CD14-positive monocyte (primary cell): Measurements from ENCODE around the gene KHK. TPM values are rescaled to one million over a fixed set of nuclear protein-coding genes. Genes with fewer than 3 reads are reported as not detected.

Experiments used
- DNase-seq, 3 donors: peaks; one replicate each; pipeline ENCODE4 v3.0.0-alpha.2; 2011 to 2022
- H2AFZ ChIP-seq: 2 replicates; pipeline ENCODE4 v1.6.0; 2012; ENCODE audit warnings: mild to moderate bottlenecking, low read depth, low read length, inconsistent platforms; ENCODE audit not compliant: insufficient read depth, poor library complexity, severe bottlenecking
- H3K27ac ChIP-seq, 2 donors: 1 replicate in 1 of 2; 2 replicates in 1 of 2; pipeline ENCODE4 v1.5.1; 2012 to 2013; ENCODE audit warnings: low read length in 2 of 2, control low read depth in 1 of 2, inconsistent platforms in 1 of 2, low read depth in 1 of 2, mild to moderate bottlenecking in 1 of 2
- H3K27me3 ChIP-seq, 2 donors: one replicate each; pipeline versions ENCODE4 v1.6.0 to v1.6.1; 2011 to 2013; ENCODE audit warnings: low read length in 2 of 2; ENCODE audit not compliant: control insufficient read depth in 2 of 2, insufficient read depth in 2 of 2
- H3K36me3 ChIP-seq, 2 donors: replicated peaks in 1 of 2; 1 replicate in 1 of 2; 2 replicates in 1 of 2; pipeline versions ENCODE4 v1.5.1 to v1.6.1; 2012 to 2013; ENCODE audit warnings: low read length in 2 of 2, control low read depth in 1 of 2, inconsistent platforms in 1 of 2, mild to moderate bottlenecking in 1 of 2; ENCODE audit not compliant: insufficient read depth in 2 of 2, control insufficient read depth in 1 of 2
- H3K4me1 ChIP-seq, 2 donors: 1 replicate in 1 of 2; 2 replicates in 1 of 2; pipeline versions ENCODE4 v1.5.1 to v1.6.1; 2012 to 2013; ENCODE audit warnings: low read length in 2 of 2, control low read depth in 1 of 2, inconsistent platforms in 1 of 2, mild to moderate bottlenecking in 1 of 2, moderate library complexity in 1 of 2; ENCODE audit not compliant: insufficient read depth in 2 of 2, control insufficient read depth in 1 of 2
- H3K4me2 ChIP-seq: replicated peaks from 2 replicates; pipeline ENCODE3; 2012; ENCODE audit warnings: low read length, moderate library complexity, mild to moderate bottlenecking; ENCODE audit not compliant: poor library complexity, severe bottlenecking; ENCODE audit errors: extremely low read depth
- H3K4me3 ChIP-seq, 3 experiments: fragments of 200-600 bp in 1 of 3; sonication (generic) in 1 of 3; replicated peaks in 1 of 3; 1 replicate in 2 of 3; 2 replicates in 1 of 3; pipeline ENCODE4 v1.5.1; 2011 to 2013; ENCODE audit warnings: low read length in 3 of 3, mild to moderate bottlenecking in 3 of 3, control low read depth in 2 of 3, low read depth in 2 of 3, inconsistent platforms in 1 of 3, moderate library complexity in 1 of 3
- H3K79me2 ChIP-seq: 2 replicates; pipeline ENCODE4 v1.6.0; 2012; ENCODE audit warnings: mild to moderate bottlenecking, control low read depth, inconsistent platforms, low read length, moderate library complexity; ENCODE audit not compliant: insufficient read depth
- H3K9ac ChIP-seq: 2 replicates; pipeline ENCODE4 v1.6.0; 2017; ENCODE audit warnings: low read length, mild to moderate bottlenecking; ENCODE audit not compliant: insufficient read depth, poor library complexity, severe bottlenecking
- H3K9me3 ChIP-seq, 2 donors: replicated peaks in 1 of 2; 1 replicate in 1 of 2; 2 replicates in 1 of 2; pipeline versions ENCODE4 v1.5.1 to v1.6.1; 2012 to 2013; ENCODE audit warnings: low read length in 2 of 2, control low read depth in 1 of 2; ENCODE audit not compliant: control insufficient read depth in 1 of 2, insufficient read depth in 1 of 2
- H4K20me1 ChIP-seq: 2 replicates; pipeline ENCODE4 v1.6.0; 2012; ENCODE audit warnings: mild to moderate bottlenecking, low read length, control low read depth, moderate library complexity; ENCODE audit not compliant: insufficient read depth
- H3K27ac Mint-ChIP-seq, 7 donors: one replicate each; pipeline ENCODE4 v1.8.0; 2020; ENCODE audit warnings: mild to moderate bottlenecking in 7 of 7, mixed read lengths in 7 of 7, moderate library complexity in 6 of 7, inconsistent platforms in 2 of 7
- H3K27me3 Mint-ChIP-seq, 3 donors: one replicate each; pipeline ENCODE4 v1.8.0; 2021 to 2022; ENCODE audit warnings: low read depth in 3 of 3, mild to moderate bottlenecking in 3 of 3, mixed read lengths in 3 of 3, moderate library complexity in 3 of 3, inconsistent platforms in 1 of 3
- H3K36me3 Mint-ChIP-seq, 2 donors: one replicate each; pipeline ENCODE4 v1.8.0; 2020; ENCODE audit warnings: mixed read lengths in 2 of 2, inconsistent platforms in 1 of 2, mild to moderate bottlenecking in 1 of 2
- H3K4me1 Mint-ChIP-seq: one replicate; pipeline ENCODE4 v1.8.0; 2020; ENCODE audit warnings: mild to moderate bottlenecking, mixed read lengths
- H3K4me3 Mint-ChIP-seq, 2 donors: one replicate each; pipeline ENCODE4 v1.8.0; 2020; ENCODE audit warnings: mild to moderate bottlenecking in 2 of 2, mixed read lengths in 2 of 2, moderate library complexity in 1 of 2
- H3K9me3 Mint-ChIP-seq, 7 donors: one replicate each; pipeline ENCODE4 v1.8.0; 2020 to 2022; ENCODE audit warnings: mixed read lengths in 7 of 7, mild to moderate bottlenecking in 6 of 7, moderate library complexity in 6 of 7, inconsistent platforms in 2 of 7
- WGBS: methylation state at CpG from one replicate; pipeline ENCODE4 v1.1.5; 2013; ENCODE audit warnings: missing lambda C conversion rate; ENCODE audit not compliant: insufficient coverage; 5-methylcytosine and 5-hydroxymethylcytosine counted together
- intact Hi-C, 2 donors: fragments of 100-400 bp; cut with micrococcal nuclease; formaldehyde crosslinking; loops; one replicate each; pipeline versions ENCODE4 v1.15.0 to v1.15.1; 2023
- polyA plus RNA-seq, 3 donors: library from polyadenylated mRNA; depleted of rRNA in 1 of 3; unstranded in 2 of 3; stranded (reverse) in 1 of 3; fragments of 300-500 nt in 2 of 3; fragments of >200 nt in 1 of 3; fragmentation: Illumina TruSeq in 2 of 3; gene quantifications; 1 replicate in 2 of 3; 2 replicates in 1 of 3; pipeline ENCODE4 v1.2.3, GENCODE V29; 2012 to 2021
- TF ChIP-seq, protein P1 (sequence below): fragments of 200-600 bp; IDR thresholded peaks from one replicate; pipeline ENCODE4 v1.8.0; 2022; ENCODE audit warnings: antibody characterized with exemption, mild to moderate bottlenecking

Gene KHK
- polyA plus RNA-seq, 3 donors = 3.4 to 7.3 (median 6.6) TPM

GRCh38 chr2:27069961-27070618, 16.5 kb upstream of the KHK start:
- intact Hi-C loops = loop anchor here (5.0 kb wide), 1 partner anchor 38 kb away; the partner anchor contains the start of gene TMEM214 (in 2 of the 2)
- Histone ChIP-seq H3K4me3 (peak overlapping the region in 1 of 3 experiments; percentile 97), H3K79me2 (peaks cover 24% of the 10 kb centered on the region), H3K4me2 (peak overlapping the region; percentile 89), H3K36me3 (peaks cover 21 to 51% of the 10 kb centered on the region in 2 donors), H3K27ac (peak overlapping the region in 1 of 2 donors; percentile 96), H3K9me3 (no peaks in the 10 kb centered on the region), H3K27me3 (no peaks in the 10 kb centered on the region), H4K20me1 (peaks cover 15% of the 10 kb centered on the region), H3K9ac (no peak overlapping the region), H3K4me1 (peaks cover 32 to 41% of the 10 kb centered on the region in 2 donors), H2AFZ (no peak overlapping the region)
- Mint-ChIP-seq H3K4me3 (no peak overlapping the region), H3K9me3 (peaks cover 0 to under 1% (median 0%) of the 10 kb centered on the region in 7 donors), H3K4me1 (peaks cover 44% of the 10 kb centered on the region), H3K27ac (peak overlapping the region in 6 of 7 donors; percentile 50 to 98 (median 75)), H3K27me3 (no peaks in the 10 kb centered on the region), H3K36me3 (peaks cover 36 to 42% of the 10 kb centered on the region in 2 donors)
- TF ChIP-seq, protein P1, sequence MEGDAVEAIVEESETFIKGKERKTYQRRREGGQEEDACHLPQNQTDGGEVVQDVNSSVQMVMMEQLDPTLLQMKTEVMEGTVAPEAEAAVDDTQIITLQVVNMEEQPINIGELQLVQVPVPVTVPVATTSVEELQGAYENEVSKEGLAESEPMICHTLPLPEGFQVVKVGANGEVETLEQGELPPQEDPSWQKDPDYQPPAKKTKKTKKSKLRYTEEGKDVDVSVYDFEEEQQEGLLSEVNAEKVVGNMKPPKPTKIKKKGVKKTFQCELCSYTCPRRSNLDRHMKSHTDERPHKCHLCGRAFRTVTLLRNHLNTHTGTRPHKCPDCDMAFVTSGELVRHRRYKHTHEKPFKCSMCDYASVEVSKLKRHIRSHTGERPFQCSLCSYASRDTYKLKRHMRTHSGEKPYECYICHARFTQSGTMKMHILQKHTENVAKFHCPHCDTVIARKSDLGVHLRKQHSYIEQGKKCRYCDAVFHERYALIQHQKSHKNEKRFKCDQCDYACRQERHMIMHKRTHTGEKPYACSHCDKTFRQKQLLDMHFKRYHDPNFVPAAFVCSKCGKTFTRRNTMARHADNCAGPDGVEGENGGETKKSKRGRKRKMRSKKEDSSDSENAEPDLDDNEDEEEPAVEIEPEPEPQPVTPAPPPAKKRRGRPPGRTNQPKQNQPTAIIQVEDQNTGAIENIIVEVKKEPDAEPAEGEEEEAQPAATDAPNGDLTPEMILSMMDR = no peak
- WGBS = 83% methylated on average over 2 of the region's 8 CpGs
- DNase-seq = no peak

GRCh38 chr2:27070653-27071276, 15.8 kb upstream of the KHK start:
- peaks cover 24% of the 10 kb centered on the region for H3K79me2 ChIP-seq
- H3K27ac ChIP-seq = peak overlapping the region; percentile 86 to 96
- peaks cover 21 to 44% of the 10 kb centered on the region in 2 donors for H3K36me3 ChIP-seq
- TF ChIP-seq, protein P1 = no peak
- Mint-ChIP-seq H3K9me3 (peaks cover 0 to 2% (median 0%) of the 10 kb centered on the region in 7 donors), H3K27ac (peak overlapping the region; percentile 92 to 98 (median 96)), H3K27me3 (no peaks in the 10 kb centered on the region), H3K36me3 (peaks cover 34 to 35% of the 10 kb centered on the region in 2 donors), H3K4me1 (peaks cover 51% of the 10 kb centered on the region), H3K4me3 (peak overlapping the region; percentile 94 to 95)
- no peaks in the 10 kb centered on the region for H3K27me3 ChIP-seq
- H3K4me2 ChIP-seq = peak overlapping the region; percentile 89
- H3K9me3 ChIP-seq = no peaks in the 10 kb centered on the region
- intact Hi-C loops = loop anchor here (5.0 kb wide), 1 partner anchor 38 kb away; the partner anchor contains the start of gene TMEM214 (in 2 of the 2)
- peak overlapping the region; percentile 91 for H3K9ac ChIP-seq
- WGBS = 1% methylated on average over 8 of the region's 11 CpGs
- no peak for DNase-seq
- H3K4me1 ChIP-seq = peaks cover 39 to 47% of the 10 kb centered on the region in 2 donors
- peak overlapping the region; percentile 96 for H2AFZ ChIP-seq
- H4K20me1 ChIP-seq = peaks cover 15% of the 10 kb centered on the region
- H3K4me3 ChIP-seq = peak overlapping the region; percentile 91 to 97 (median 95)
